NB4 (cell line): ENCODE measurements around the gene TAAR9.

Experiments
- DNase-seq: peaks from one replicate; pipeline ENCODE4 v3.0.0; 2010; ENCODE audit warnings: low read depth
- H3K4me3 ChIP-seq: one replicate; pipeline ENCODE4 v1.5.1; 2011; ENCODE audit warnings: mild to moderate bottlenecking, low read depth, low read length, moderate library complexity
- MYC ChIP-seq: IDR thresholded peaks from 2 replicates; pipeline ENCODE4 v1.6.1; 2011; ENCODE audit warnings: low read depth, low read length
- POLR2A ChIP-seq: IDR thresholded peaks from 2 replicates; pipeline ENCODE4 v1.6.1; 2011; ENCODE audit warnings: mild to moderate bottlenecking; ENCODE audit not compliant: insufficient read length; ENCODE audit errors: extremely low read depth
- TF ChIP-seq, protein P1 (sequence below): IDR thresholded peaks from 2 replicates; pipeline ENCODE4 v1.6.1; 2011; ENCODE audit warnings: low read depth, low read length
- TF ChIP-seq, protein P2 (sequence below): IDR thresholded peaks from one replicate; pipeline ENCODE4 v1.5.1; 2012; ENCODE audit warnings: low read depth, low read length

Gene TAAR9

DNA sequence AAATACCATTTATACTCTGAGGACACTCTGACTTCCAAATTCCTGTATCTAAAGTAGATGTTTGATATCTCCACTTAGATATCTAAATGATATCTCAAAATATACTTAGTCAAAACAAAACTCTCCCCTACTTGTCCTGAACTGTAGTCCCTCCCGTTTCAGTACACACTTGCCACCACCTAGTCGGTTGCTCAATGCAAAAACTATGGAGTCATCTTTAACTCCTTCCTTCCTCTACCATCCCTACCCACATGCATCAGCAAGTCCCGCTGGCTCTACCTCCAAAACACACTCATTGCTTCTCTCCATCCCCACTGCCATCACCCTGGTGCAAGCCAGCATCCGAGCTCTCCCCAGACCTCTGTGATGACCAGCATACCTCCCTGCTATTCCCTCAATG is 38.3 kb upstream of the TAAR9 start:
- DNase-seq, result peak; percentile 10
- no peak overlapping the region for H3K4me3 ChIP-seq
- TF ChIP-seq POLR2A (no peak), MYC (no peak)
- TF ChIP-seq, protein P1, sequence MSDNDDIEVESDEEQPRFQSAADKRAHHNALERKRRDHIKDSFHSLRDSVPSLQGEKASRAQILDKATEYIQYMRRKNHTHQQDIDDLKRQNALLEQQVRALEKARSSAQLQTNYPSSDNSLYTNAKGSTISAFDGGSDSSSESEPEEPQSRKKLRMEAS, result no peak
- TF ChIP-seq, protein P2, sequence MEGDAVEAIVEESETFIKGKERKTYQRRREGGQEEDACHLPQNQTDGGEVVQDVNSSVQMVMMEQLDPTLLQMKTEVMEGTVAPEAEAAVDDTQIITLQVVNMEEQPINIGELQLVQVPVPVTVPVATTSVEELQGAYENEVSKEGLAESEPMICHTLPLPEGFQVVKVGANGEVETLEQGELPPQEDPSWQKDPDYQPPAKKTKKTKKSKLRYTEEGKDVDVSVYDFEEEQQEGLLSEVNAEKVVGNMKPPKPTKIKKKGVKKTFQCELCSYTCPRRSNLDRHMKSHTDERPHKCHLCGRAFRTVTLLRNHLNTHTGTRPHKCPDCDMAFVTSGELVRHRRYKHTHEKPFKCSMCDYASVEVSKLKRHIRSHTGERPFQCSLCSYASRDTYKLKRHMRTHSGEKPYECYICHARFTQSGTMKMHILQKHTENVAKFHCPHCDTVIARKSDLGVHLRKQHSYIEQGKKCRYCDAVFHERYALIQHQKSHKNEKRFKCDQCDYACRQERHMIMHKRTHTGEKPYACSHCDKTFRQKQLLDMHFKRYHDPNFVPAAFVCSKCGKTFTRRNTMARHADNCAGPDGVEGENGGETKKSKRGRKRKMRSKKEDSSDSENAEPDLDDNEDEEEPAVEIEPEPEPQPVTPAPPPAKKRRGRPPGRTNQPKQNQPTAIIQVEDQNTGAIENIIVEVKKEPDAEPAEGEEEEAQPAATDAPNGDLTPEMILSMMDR, result no peak

DNA sequence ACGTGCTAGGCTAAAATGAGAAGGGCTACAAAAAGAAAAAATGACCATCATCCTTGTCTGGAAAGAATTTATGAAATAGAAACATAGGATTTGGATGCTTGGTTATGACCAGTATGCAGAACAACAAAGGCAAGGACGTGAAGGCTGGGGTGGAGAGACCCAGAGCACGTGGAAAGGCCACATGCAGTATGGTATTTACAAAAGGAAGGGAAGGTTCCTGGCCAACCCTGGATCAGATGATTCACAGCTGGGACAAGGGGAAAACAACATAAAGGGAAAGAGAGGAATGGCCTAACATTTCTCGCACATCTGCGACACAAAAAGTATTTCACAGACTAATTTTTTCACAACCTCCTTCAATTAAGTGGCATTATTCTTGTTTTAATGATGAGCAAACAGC is 33.3 kb upstream of the TAAR9 start:
- H3K4me3 ChIP-seq, result no peak overlapping the region
- no peak for DNase-seq
- TF ChIP-seq MYC, result no peak

DNA sequence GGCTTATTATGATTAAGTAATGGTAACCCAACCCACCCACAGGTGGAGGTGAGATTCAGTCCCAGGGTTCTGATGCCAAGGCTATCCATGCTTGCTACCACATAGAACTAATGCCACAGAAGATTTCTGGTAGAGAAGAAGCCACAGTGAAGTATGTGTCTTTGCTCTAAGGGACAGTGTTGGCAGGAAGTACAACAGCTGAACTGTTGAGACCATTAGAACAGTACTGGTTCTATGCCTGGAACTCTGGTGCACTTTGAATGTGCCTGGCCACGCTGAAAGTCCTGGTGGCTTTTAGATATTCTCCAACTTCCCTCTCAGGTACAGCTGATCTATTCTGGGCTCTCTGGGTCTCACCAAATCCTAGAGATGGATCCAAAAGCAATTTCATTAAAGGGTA is 32.9 kb upstream of the TAAR9 start:
- H3K4me3 ChIP-seq, result no peak overlapping the region
- no peak for DNase-seq
- TF ChIP-seq, protein P1, result no peak
- TF ChIP-seq, protein P2, result no peak
- TF ChIP-seq POLR2A (no peak), MYC (no peak)

- no peak overlapping the region for H3K4me3 ChIP-seq
- no peak for DNase-seq
- TF ChIP-seq, protein P2, result no peak
- TF ChIP-seq POLR2A (no peak), MYC (no peak)
- TF ChIP-seq, protein P1, result no peak
These were observed 31.6 kb upstream of the TAAR9 start for GRCh38 chr6:132506461-132506860.

DNA sequence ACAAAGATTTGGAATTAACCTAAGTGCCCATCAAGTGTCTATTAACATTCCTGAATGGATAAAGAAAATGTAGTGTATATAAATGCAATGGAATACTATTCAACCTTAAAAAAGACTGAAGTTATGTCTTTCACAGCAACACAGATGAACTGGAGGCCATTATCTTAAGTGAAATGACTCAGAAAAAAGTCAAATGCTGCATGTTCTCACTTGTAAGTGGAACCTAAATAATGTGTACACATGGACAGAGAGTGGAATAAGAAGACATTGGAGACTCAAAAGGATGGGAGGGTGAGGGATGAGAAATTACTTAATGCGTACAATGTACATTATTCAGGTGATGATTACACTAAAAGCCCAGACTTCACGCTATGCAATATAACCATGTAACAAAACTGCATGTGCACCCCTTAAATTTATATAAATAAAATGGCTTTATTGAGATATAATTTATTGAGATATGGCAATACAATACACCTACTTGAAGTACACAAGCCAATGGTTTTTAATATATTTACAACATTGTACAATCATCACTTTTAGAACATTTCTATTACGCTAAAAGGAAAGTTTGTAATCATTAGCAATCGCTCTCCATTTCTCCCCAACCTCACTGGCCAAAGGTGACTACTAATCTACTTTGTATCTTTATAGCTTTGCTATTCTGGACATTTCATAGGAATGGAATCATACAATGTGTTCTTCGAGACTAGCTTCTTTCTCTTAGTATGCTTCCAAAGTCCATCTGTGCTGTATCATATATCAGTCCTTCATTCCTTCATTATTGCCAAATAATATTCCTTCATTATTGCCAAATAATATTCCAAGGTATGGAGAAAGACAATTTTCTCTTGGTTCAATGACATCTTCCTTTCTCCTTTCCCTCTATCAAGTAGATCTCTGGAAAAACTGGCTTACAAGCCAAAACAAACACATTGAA is 30.9 kb upstream of the TAAR9 start:
- H3K4me3 ChIP-seq, result no peak overlapping the region
- TF ChIP-seq MYC (no peak), POLR2A (no peak)
- TF ChIP-seq, protein P1, result no peak
- no peak for DNase-seq

DNA sequence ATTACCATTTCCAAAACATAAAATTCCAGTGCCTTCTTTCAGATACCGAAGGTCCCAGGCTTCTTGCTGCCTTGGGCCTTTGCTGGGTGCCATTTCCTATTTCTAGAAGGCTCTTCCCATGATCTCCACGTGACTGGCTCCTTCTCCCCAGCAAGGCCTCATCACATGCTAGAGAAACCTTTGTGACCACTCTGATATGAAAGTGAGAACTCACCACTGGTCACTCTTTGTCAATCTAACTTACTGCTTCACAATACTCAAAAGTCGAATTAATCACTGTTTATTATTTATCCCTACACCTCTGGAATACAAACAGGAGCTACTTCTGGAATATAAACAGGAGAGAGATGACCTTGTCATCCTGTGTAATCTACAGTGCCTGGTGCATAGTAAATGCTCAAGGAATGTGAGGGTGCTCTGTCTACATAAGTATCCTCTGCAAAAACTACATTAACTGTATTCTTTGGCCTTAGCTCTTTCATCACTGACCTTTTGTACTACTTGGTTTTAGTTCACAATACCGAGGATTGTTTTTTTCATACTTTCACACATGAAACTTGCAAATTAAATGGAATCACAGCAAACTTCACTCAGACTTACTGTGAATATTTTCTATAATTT is 26.8 kb upstream of the TAAR9 start:
- DNase-seq, result peak; percentile 3
- peak overlapping the region; percentile 81 for H3K4me3 ChIP-seq
- no peak for TF ChIP-seq POLR2A
- TF ChIP-seq MYC, result no peak
- TF ChIP-seq, protein P1, result no peak
- TF ChIP-seq, protein P2, result no peak
